Measurements from ENCODE around the gene PPM1M. TPM values are rescaled to one million over a fixed set of nuclear protein-coding genes. Genes with fewer than 3 reads are reported as not detected.
A peak's percentile ranks its signal among the peaks of the same experiment; 100 is the strongest.

PPM1M gene
- total RNA-seq, 4 donors from 2014 or later: 2.0 to 8.4 (median 6.2) TPM

DNA sequence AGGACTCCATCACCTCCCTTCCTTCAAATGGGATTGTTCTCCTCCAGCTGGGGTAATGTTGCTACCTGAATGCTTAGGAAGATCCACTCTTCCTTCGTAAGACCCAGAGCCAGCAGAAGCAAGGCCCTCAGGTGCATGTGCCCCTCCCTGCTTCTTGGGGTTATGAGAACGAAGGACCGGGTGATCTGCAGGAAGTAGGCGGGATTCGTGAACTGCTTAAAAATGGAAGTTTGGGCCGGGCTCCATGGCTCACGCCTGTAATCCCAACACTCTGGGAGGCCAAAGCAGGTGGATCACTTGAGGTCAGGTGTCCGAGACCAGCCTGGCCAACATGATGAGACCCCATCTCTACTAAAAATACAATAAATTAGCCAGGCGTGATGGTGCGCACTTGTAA is 28.2 kb upstream of the PPM1M start:
- Histone ChIP-seq H3K9me3 (no peaks in the 10 kb centered on the region), H3K27me3 (no peaks in the 10 kb centered on the region), H3K27ac (peak overlapping the region; percentile 81 to 88 (median 87)), H3K4me1 (peaks cover 23 to 41% (median 30%) of the 10 kb centered on the region in 4 donors), H3K36me3 (peaks cover 0 to 28% (median 13%) of the 10 kb centered on the region in 4 donors), H3K4me3 (no peak overlapping the region)
- DNase-seq: no peak
- TF ChIP-seq POLR2A (IDR thresholded peaks at IDR 0.05) (peak; percentile 7), POLR2AphosphoS5 (IDR thresholded peaks at IDR 0.05) (no peak)
- intact Hi-C loops (cut with DNase I; ENCODE audit: low total_unique reads) (no loop called here), in situ Hi-C loops (cut with MboI; ENCODE audit: low pct_ligation_motif_present in 1 of 4, low pct_unique_long_range_greater_than_20kb in 1 of 4, low sequenced_read_pairs in 3 of 4) (loop anchor here in 1 of 4 donors (5.0 kb wide), 1 partner anchor 125 kb away; no protein-coding TSS in a partner anchor)
- 53% methylated on average over 10 of the region's 10 CpGs; no CpG with 5 or more reads in 1 of the 2 donors for WGBS, 2 donors (ENCODE audit: low coverage in 1 of 2)

- Histone ChIP-seq H3K27ac (peak overlapping the region; percentile 81 to 88 (median 87)), H3K9me3 (no peaks in the 10 kb centered on the region), H3K4me3 (no peak overlapping the region), H3K27me3 (no peaks in the 10 kb centered on the region), H3K4me1 (peaks cover 23 to 41% (median 30%) of the 10 kb centered on the region in 4 donors), H3K36me3 (peaks cover 0 to 22% (median 9%) of the 10 kb centered on the region in 4 donors)
- no peak for DNase-seq
- in situ Hi-C loops (cut with MboI; ENCODE audit: low pct_ligation_motif_present in 1 of 4, low pct_unique_long_range_greater_than_20kb in 1 of 4, low sequenced_read_pairs in 3 of 4) (loop anchor here in 1 of 4 donors (5.0 kb wide), 1 partner anchor 124 kb away; no protein-coding TSS in a partner anchor), intact Hi-C loops (cut with DNase I; ENCODE audit: low total_unique reads) (loop anchor here (2.0 kb wide), 1 partner anchor 119 kb away; no protein-coding TSS in a partner anchor)
- TF ChIP-seq EP300 (IDR thresholded peaks at IDR 0.05; ENCODE audit: low read depth) (no peak), POLR2AphosphoS5 (IDR thresholded peaks at IDR 0.05) (no peak), CTCF (IDR thresholded peaks at IDR 0.05) (no peak), POLR2A (IDR thresholded peaks at IDR 0.05) (no peak)
- WGBS, 2 donors (ENCODE audit: low coverage in 1 of 2): 77 to 100% methylated on average over 1 to 3 of the region's 3 CpGs
These were observed 27.5 kb upstream of the PPM1M start for GRCh38 chr3:52218026-52218425.

DNA sequence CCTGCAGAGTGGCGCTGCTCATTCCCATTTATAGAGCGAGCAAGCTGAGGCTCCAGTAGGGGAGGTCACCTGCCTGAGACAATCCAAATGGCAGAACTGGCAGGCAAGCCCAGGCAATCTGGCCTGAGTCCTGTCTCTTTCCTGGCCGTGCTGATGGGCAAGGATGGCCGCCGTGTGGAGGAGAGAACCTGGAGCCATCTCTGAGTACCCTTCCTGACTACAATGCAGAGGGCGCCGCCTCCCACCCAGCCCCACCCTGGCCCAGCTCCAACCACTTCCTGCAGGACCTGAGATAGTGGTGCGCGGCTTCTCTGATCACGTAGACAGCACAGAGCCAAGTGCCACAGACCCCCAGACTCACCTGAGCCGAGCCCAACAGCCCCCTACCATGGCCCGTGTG is 27.1 kb upstream of the PPM1M start:
- Histone ChIP-seq H3K9me3 (no peaks in the 10 kb centered on the region), H3K27me3 (no peaks in the 10 kb centered on the region), H3K36me3 (peaks cover 0 to 17% (median 7%) of the 10 kb centered on the region in 4 donors), H3K4me3 (no peak overlapping the region), H3K27ac (peak overlapping the region; percentile 81 to 88 (median 87)), H3K4me1 (peaks cover 23 to 41% (median 30%) of the 10 kb centered on the region in 4 donors)
- intact Hi-C loops (cut with DNase I; ENCODE audit: low total_unique reads): loop anchor here (2.0 kb wide), 1 partner anchor 118 kb away; no protein-coding TSS in a partner anchor
- 75% methylated on average over 8 of the region's 12 CpGs; no CpG with 5 or more reads in 1 of the 2 donors for WGBS, 2 donors (ENCODE audit: low coverage in 1 of 2)
- in situ Hi-C loops (cut with MboI; ENCODE audit: low pct_ligation_motif_present in 1 of 4, low pct_unique_long_range_greater_than_20kb in 1 of 4, low sequenced_read_pairs in 3 of 4): loop anchor here in 1 of 4 donors (5.0 kb wide), 1 partner anchor 124 kb away; no protein-coding TSS in a partner anchor
- TF ChIP-seq POLR2A (IDR thresholded peaks at IDR 0.05): no peak
- no peak for TF ChIP-seq EP300 (IDR thresholded peaks at IDR 0.05; ENCODE audit: low read depth)
- TF ChIP-seq POLR2AphosphoS5 (IDR thresholded peaks at IDR 0.05): no peak
- TF ChIP-seq CTCF (IDR thresholded peaks at IDR 0.05): no peak
- DNase-seq: peak; percentile 40

DNA sequence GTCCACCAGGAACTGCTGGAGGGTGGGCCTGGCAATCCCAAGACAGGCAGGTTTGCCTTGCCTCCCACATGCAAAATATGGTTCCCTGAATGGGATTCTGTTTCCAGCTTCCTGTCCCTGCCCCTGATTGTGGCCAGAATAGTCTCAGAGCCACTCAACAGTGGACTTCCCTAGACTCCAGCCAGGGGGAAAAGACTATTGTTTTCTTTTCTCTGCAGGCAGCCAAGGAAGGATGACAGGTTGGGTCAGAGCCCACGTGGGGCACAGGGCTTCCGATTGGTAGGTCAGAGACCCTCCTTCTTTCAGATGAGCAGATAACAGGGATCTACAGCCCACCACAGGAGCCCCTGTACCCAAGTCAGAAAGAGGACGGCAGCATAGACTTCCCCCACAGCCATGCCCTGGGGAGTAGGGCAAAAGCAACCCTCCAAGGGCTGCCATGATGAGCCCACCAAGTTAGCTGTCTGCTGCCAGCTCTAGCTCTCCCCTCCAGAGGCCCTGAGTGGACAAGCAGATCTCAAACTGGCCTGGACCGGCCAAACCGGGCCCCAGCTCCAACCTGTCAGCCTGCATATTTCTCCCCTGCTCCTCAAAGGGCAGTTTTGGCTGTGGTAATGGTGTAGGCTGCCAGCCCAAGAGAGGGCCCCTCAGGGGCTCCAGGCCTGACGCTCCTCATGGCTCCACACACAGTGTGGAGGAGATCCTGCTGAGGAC is 26.5 kb upstream of the PPM1M start:
- Histone ChIP-seq H3K36me3 (peaks cover 0 to 11% (median 4%) of the 10 kb centered on the region in 4 donors), H3K27ac (peak overlapping the region in 3 of 4 donors; percentile 8 to 87 (median 87)), H3K27me3 (no peaks in the 10 kb centered on the region), H3K4me3 (no peak overlapping the region), H3K9me3 (no peaks in the 10 kb centered on the region), H3K4me1 (peaks cover 23 to 41% (median 30%) of the 10 kb centered on the region in 4 donors)
- intact Hi-C loops (cut with DNase I; ENCODE audit: low total_unique reads): loop anchor here (2.0 kb wide), 1 partner anchor 118 kb away; no protein-coding TSS in a partner anchor
- no peak for TF ChIP-seq CTCF (IDR thresholded peaks at IDR 0.05)
- TF ChIP-seq POLR2AphosphoS5 (IDR thresholded peaks at IDR 0.05): no peak
- no peak for TF ChIP-seq POLR2A (IDR thresholded peaks at IDR 0.05)
- no peak for TF ChIP-seq EP300 (IDR thresholded peaks at IDR 0.05; ENCODE audit: low read depth)
- no peak for DNase-seq
- in situ Hi-C loops (cut with MboI; ENCODE audit: low pct_ligation_motif_present in 1 of 4, low pct_unique_long_range_greater_than_20kb in 1 of 4, low sequenced_read_pairs in 3 of 4): loop anchor here in 1 of 4 donors (5.0 kb wide), 1 partner anchor 123 kb away; no protein-coding TSS in a partner anchor
- WGBS, 2 donors (ENCODE audit: low coverage in 1 of 2): 73% methylated on average over 6 of the region's 6 CpGs; no CpG with 5 or more reads in 1 of the 2 donors

All from transverse colon (tissue), 4 donors.